UCSD-AML1 (cell line): Measurements from ENCODE around the gene PPIC.
"Not testable (repeated sequence)": the region's sequence is repeated elsewhere in the genome, so short reads cannot be mapped to it uniquely, and the experiment has no call there.

Experiments
- DNase-seq: peaks from one replicate; lab custom pipeline; 2025; ENCODE audit not compliant: unreplicated experiment; lab: John Stamatoyannopoulos, UW

Gene PPIC

DNA sequence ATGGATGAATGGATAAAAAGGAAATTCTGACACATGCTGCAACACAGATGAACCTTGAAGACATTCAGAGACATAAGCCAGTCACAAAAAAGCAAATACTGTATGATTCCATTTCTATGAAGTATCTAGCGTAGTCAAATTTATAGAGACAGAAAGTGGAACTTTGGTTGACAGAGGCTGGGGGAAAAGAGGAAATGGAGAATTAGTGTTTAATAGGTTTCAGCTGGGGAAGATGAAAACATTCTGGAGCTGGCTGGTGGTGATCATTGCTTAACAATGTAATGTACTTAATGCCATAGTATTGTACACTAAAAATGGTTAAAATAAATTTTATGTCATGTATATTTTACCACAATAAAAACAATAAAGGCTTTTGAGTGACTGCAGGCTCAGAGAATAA is 24.2 kb downstream of the PPIC start:
- no peak for DNase-seq

DNA sequence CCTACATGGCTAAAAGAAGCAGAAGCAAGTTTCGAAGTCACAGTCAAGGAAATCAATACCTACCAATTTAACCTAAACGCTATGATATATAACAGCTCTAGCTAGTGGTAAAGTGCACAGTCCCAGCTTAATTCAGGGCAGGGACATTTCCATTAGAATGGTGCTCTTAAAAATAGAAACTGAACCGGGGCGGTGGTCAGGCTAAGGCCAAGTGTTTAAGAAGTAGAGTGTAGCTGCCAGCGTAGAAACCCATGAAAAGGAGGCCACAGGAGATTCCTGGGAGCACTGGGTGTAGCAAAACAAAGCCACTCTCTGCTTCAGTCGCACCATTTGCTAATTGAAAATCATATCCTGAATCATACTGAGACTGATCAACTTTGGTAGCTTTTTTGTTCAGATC is 28.8 kb downstream of the PPIC start:
- DNase-seq, result no peak

DNA sequence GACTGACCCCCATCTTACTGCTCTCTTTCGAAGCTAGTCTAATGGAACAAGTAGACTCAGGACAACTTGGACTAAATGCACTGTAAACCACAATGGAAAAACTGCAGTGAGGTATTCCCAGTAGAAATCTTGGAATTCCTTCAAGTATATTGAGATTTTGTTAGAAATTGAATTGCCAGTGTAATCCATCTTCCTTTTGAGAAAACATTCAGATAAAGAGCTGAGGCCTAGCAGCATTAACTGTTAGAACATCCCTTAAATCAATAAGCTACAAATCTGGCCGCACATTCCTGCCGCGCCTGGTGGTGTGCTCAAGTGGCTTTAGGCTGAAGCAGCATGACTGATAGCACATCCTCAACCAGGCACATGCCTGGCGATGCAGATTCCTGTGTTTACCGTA is 29.3 kb downstream of the PPIC start:
- no peak for DNase-seq

DNA sequence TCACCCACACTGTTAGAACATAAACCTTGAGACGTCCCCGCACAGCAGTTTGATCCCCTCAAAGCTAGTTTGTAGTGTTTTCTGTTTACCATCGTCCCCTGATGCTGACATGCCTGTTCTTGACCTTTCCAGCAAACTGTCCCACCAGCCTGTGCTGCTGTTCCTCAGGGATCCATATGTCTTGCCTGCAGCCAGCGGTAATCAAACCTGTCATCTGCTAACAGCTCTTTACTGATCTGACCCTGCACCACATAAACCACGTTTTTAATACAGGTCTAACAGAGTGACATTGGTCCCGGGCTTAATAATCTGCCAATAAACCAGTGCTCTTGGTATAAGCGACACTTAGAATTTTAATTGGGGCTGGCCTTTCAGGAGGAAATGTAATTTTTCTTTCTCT is 34.7 kb downstream of the PPIC start:
- DNase-seq, result no peak

DNA sequence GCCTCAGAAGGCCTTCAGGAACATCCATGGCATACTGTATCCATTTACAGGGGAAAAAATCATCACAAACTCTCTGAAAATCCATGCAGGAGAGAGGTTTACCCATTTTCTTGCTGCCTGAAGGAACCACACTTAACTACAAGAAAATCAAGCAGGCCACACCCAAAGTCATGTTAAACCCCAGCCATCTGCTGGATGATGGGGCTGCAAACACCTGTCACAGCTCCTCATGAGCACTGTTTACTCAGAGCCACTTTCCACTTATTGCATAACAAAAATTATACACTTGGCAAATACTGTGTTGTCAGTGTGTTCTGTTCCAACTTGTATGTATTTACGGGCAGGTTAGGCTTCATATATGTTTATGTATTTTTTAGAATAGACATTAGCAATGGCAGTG is 35.8 kb downstream of the PPIC start:
- no peak for DNase-seq

DNA sequence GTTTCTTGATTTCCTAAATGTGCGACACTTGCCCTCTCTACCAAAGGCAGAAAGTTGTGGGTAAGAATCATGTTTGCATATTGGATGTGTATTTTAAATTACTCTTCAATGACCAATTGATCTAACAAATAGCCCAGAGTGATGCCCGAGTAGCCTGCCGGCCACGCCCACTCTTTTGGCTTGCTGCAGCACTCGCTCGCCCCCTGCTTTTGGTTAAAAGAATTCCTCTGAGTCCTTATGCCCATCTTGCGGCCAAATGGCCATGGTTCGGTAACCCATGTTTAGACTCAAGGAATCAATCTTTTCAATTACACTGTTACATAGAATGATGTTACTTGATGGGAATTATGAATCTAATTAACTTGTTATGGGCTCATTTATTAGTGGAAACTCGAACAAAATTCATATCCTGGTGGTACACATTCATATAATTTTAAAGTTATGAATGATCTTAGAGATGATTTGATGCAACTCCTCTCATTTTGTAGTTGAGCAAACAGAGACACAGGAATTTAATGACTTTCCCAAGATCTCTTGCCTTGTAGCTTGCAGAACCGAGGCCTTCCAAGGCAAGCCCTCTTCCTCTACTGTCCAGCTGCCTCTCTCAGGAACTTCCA is 36.5 kb downstream of the PPIC start:
- DNase-seq, result peak; percentile 60

DNA sequence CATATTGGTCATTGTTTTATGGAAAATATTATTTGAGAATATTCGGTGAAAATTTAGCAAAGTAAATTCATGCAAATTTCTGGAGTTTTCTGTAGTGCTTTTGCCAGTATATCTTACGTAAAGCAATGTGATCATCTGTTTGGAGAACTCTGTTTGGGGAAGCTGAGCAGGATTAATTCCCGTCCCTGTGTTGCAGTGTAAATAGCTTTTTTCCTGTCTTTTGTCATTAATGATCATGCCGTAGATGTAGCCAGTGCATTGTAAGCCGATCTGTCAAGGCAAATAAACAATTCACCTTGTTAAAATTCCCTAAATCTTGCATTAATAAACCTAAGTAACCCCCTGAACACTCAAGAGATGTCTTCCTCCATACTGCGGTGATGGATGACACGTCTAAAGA is 39.2 kb downstream of the PPIC start:
- no peak for DNase-seq

- DNase-seq, result no peak
Measured at GRCh38 chr5:122996091-122996490, 40.4 kb downstream of the PPIC start.

- DNase-seq, result no peak
Measured at GRCh38 chr5:122985954-122986721, 50.4 kb downstream of the PPIC start.

GRCh38 chr5:122985006-122985700 is 51.4 kb downstream of the PPIC start:
- DNase-seq, result no peak

GRCh38 chr5:122984425-122984824 is 52.1 kb downstream of the PPIC start:
- DNase-seq, result no peak

DNA sequence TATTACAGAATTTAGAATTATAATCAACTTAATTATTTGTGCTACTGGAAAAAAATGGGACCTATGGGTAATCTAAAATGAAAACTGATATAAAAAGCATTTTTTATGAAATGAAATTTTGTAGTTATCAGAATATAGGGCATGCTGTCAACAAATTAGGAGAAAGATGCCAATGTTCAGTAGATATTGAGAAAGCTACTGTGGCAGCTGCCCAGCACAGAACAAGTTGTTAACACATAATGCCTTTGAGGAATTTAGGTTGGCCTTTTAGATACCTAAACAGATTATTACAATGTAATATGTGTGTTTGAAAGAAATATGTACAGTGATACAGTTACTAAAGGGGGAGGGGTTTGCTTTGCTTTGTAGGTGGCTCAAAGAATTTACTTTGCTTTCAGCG is 54.1 kb downstream of the PPIC start:
- DNase-seq, result no peak

DNA sequence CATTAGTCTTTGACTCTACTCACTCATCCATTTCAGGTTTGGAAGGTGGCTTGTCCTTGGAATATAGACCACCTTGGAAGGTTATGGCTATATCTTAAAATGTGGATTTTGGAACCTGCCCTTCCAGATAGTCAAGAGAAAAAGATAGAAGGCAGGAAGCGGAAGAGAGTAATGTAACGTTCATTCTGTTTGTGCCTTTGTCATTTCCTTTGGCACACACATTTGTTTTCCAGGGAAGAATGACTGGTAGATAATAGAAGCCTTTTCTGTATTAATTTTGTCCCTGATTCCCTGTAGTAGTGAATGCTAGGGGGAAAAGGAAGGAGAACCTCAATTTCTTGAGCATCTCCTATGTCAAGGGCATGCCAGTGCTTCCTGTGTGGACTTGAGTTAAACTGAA is 54.7 kb downstream of the PPIC start:
- no peak for DNase-seq

DNA sequence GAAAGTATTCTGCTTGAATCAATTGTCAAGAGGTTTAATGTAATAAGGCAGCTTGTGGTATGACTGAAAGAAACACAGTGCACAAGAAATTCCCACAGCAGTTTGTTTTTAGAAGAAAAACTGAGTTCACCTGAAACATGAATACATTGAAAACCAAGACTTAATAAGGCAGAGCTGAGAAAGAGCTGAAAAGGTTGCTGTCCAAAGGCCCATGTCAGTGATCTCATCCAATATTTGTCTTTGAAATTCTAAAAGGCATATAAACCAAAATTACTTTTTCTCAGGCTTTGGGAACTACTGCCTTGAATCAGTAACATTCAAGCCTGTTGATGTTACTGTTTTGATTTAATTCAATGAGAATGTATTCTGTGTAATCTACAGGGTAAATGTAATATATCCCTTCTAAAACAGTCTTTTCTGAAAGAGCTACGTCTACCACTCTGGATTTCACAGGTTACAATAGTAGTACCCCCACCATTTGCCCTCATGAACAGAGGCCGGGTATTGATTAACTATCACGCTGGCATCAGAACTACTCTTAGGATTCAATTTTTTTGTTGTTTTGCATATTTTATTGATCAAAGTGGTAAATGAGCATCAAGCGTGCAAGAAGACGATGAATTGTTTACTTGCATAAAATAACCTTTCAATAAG is 57.8 kb downstream of the PPIC start:
- no peak for DNase-seq

- DNase-seq, result no peak
Measured at GRCh38 chr5:122978068-122978467, 58.5 kb downstream of the PPIC start.

DNA sequence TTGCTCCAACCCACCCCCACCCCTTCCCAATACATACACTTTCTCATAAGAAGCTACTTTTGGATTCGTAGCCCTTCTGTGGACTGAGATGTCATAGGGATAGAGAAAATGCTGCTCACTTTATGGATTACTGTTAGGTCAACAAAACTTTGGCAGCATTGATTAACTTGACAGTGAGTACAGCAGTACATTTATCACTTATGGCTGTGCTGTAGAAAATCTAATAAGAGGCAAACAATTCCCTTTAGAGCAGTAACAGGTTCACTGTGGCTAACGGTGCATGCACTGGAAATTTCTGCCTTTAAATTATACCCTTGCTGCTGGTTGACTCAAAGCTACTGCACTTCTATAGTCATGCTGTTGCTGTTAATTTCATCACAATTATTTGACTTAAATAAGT is 59.2 kb downstream of the PPIC start:
- DNase-seq, result no peak

- not testable (repeated sequence) for DNase-seq
Measured at GRCh38 chr5:122974251-122974650, 62.3 kb downstream of the PPIC start.

DNA sequence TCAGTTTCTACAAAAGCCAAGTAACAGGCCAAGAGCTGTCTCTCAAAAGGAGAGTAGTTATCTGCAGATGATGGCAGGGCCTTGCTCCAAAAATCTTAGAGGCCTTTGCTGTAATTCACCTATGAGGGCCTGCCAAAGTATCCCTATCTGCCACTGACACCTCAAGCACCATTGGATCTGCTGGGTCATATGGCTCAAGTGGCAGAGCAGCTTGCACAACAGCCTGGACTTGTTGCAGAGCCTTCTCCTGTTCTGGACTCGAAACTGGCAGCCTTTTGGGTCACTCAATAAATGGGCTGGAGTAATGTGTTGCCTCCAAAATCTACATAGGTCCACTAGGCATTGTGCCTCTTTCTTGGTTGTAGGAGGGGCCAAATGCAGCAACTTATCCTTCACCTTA is 62.8 kb downstream of the PPIC start:
- DNase-seq, result not testable (repeated sequence)
